Natural killer cell treated with Interleukin-12 subunit alpha and Interleukin-12 subunit beta and Interleukin-15 and Interleukin-18, amount 100 ng/mL, for 72 hours (primary cell): ENCODE data around the gene AGPAT1. TPM values are rescaled to one million over a fixed set of nuclear protein-coding genes. Genes with fewer than 3 reads are reported as not detected.
"Not testable (repeated sequence)": the region's sequence is repeated elsewhere in the genome, so short reads cannot be mapped to it uniquely, and the experiment has no call there.

ENCODE experiments used
- ATAC-seq, 2 donors: fragments of 150-1000 bp; cut with Tn5 transposase in 1 of 2; sonication (Bioruptor Pico), chemical (Tn5 transposase) in 1 of 2; 2 replicates each; pipeline ENCODE4 v1.10.0; 2021
- DNase-seq: peaks from one replicate; pipeline ENCODE4 v3.0.0; 2022; ENCODE audit warnings: low spot score
- H3K27ac Mint-ChIP-seq, 2 donors: 1 replicate in 1 of 2; 2 replicates in 1 of 2; pipeline ENCODE4 v1.8.0; 2022; ENCODE audit warnings: mixed read lengths in 2 of 2, mild to moderate bottlenecking in 1 of 2, moderate library complexity in 1 of 2
- H3K27me3 Mint-ChIP-seq, 2 donors: 1 replicate in 1 of 2; 2 replicates in 1 of 2; pipeline ENCODE4 v1.8.0; 2022; ENCODE audit warnings: mixed read lengths in 2 of 2
- H3K36me3 Mint-ChIP-seq: one replicate; pipeline ENCODE4 v1.8.0; 2022; ENCODE audit warnings: mixed read lengths
- H3K4me1 Mint-ChIP-seq, 2 donors: 1 replicate in 1 of 2; 2 replicates in 1 of 2; pipeline ENCODE4 v1.8.0; 2022; ENCODE audit warnings: low read depth in 2 of 2, mixed read lengths in 2 of 2, mild to moderate bottlenecking in 1 of 2
- H3K4me3 Mint-ChIP-seq: one replicate; pipeline ENCODE4 v1.8.0; 2022; ENCODE audit warnings: mixed read lengths
- H3K9me3 Mint-ChIP-seq: 2 replicates; pipeline ENCODE4 v1.8.0; 2022; ENCODE audit warnings: mixed read lengths
- total RNA-seq, 2 donors: library from RNA; stranded (reverse); gene quantifications; one replicate each; pipeline ENCODE4 v1.2.3, GENCODE V29; 2022

The AGPAT1 gene
- total RNA-seq, 2 donors from 2014 or later = 39.2 to 43.0 TPM

GRCh38 chr6:32194825-32195651, 19.2 kb upstream of the AGPAT1 start:
- peak; percentile 34 for DNase-seq

GRCh38 chr6:32194388-32194787, 18.5 kb upstream of the AGPAT1 start:
- no peaks in the 10 kb centered on the region for H3K36me3 Mint-ChIP-seq
- H3K27ac Mint-ChIP-seq = peak overlapping the region; percentile 96 to 98
- DNase-seq = peak; percentile 13
- H3K4me1 Mint-ChIP-seq = peaks cover 48% of the 10 kb centered on the region in 2 donors
- peak overlapping the region; percentile 91 for H3K4me3 Mint-ChIP-seq
- no peak for ATAC-seq
- H3K27me3 Mint-ChIP-seq = no peaks in the 10 kb centered on the region
- no peaks in the 10 kb centered on the region for H3K9me3 Mint-ChIP-seq

More at GRCh38 chr6:32194825-32195651, 19.2 kb upstream of the AGPAT1 start:
- peak overlapping the region; percentile 91 for H3K4me3 Mint-ChIP-seq
- H3K36me3 Mint-ChIP-seq = no peaks in the 10 kb centered on the region
- no peaks in the 10 kb centered on the region for H3K9me3 Mint-ChIP-seq
- no peaks in the 10 kb centered on the region for H3K27me3 Mint-ChIP-seq
- no peak for ATAC-seq
- peaks cover 48% of the 10 kb centered on the region in 2 donors for H3K4me1 Mint-ChIP-seq
- peak overlapping the region; percentile 96 to 98 for H3K27ac Mint-ChIP-seq

- Mint-ChIP-seq H3K4me1 (peaks cover 58 to 60% of the 10 kb centered on the region in 2 donors), H3K27ac (peak overlapping the region; percentile 96 to 98), H3K4me3 (peak overlapping the region; percentile 90)
- H3K36me3 Mint-ChIP-seq, H3K27me3 Mint-ChIP-seq, DNase-seq, H3K9me3 Mint-ChIP-seq, ATAC-seq: not testable (repeated sequence)
These were observed 17.2 kb upstream of the AGPAT1 start for GRCh38 chr6:32193096-32193495.

- Mint-ChIP-seq H3K4me1 (peaks cover 59 to 61% of the 10 kb centered on the region in 2 donors), H3K27ac (peak within 1 kb of the TSS; percentile 96 to 98), H3K4me3 (peak within 1 kb of the TSS; percentile 90), H3K36me3 (peaks cover 8% of the 10 kb centered on the region), H3K27me3 (no peaks in the 10 kb centered on the region), H3K9me3 (no peaks in the 10 kb centered on the region)
- DNase-seq = peak; percentile 76
- no peak for ATAC-seq
These were observed 16.7 kb upstream of the AGPAT1 start, which contains the start of gene GPSM3 for GRCh38 chr6:32192608-32193039. TSS of gene GPSM3 (minus strand) at chr6:32192643. CDS start at chr6:32192513, 130 bp downstream.

- Mint-ChIP-seq H3K4me3 (peak overlapping the region; percentile 90), H3K27ac (peak overlapping the region; percentile 96 to 98)
These were observed 16.1 kb upstream of the AGPAT1 start for GRCh38 chr6:32191696-32192607.

GRCh38 chr6:32190911-32191677, 15.2 kb upstream of the AGPAT1 start:
- DNase-seq (peak; percentile 50), ATAC-seq (no peak)
- Mint-ChIP-seq H3K36me3 (peaks cover 21% of the 10 kb centered on the region), H3K27me3 (no peaks in the 10 kb centered on the region), H3K27ac (peak overlapping the region; percentile 96 to 98), H3K4me1 (peaks cover 62 to 68% of the 10 kb centered on the region in 2 donors), H3K9me3 (no peaks in the 10 kb centered on the region), H3K4me3 (peak overlapping the region; percentile 90)

More at GRCh38 chr6:32191696-32192607, 16.1 kb upstream of the AGPAT1 start:
- ATAC-seq (no peak), DNase-seq (peak; percentile 82)
- Mint-ChIP-seq H3K36me3 (peaks cover 15% of the 10 kb centered on the region), H3K27me3 (no peaks in the 10 kb centered on the region), H3K9me3 (no peaks in the 10 kb centered on the region), H3K4me1 (peaks cover 62 to 64% of the 10 kb centered on the region in 2 donors)

GRCh38 chr6:32190054-32190851, 14.4 kb upstream of the AGPAT1 start, which contains the start of gene PBX2:
TSS of gene PBX2 (minus strand) at chr6:32190202. CDS start at chr6:32189915, 287 bp downstream.
- Mint-ChIP-seq H3K36me3 (peaks cover 21% of the 10 kb centered on the region), H3K27ac (peak within 1 kb of the TSS; percentile 96 to 98), H3K27me3 (no peaks in the 10 kb centered on the region), H3K9me3 (no peaks in the 10 kb centered on the region), H3K4me3 (peak within 1 kb of the TSS; percentile 99), H3K4me1 (peaks cover 64 to 71% of the 10 kb centered on the region in 2 donors)
- ATAC-seq = peak; percentile 82 to 89
- peak; percentile 91 for DNase-seq

GRCh38 chr6:32189742-32190053, 13.8 kb upstream of the AGPAT1 start:
- peaks cover 21% of the 10 kb centered on the region for H3K36me3 Mint-ChIP-seq
- DNase-seq (peak; percentile 61), ATAC-seq (peak; percentile 0 to 2)
- no peaks in the 10 kb centered on the region for H3K27me3 Mint-ChIP-seq
- no peaks in the 10 kb centered on the region for H3K9me3 Mint-ChIP-seq
- H3K27ac Mint-ChIP-seq = peak overlapping the region; percentile 96 to 98
- H3K4me1 Mint-ChIP-seq = peaks cover 58 to 65% of the 10 kb centered on the region in 2 donors
- H3K4me3 Mint-ChIP-seq = peak overlapping the region; percentile 99

- peak overlapping the region; percentile 96 to 98 for H3K27ac Mint-ChIP-seq
- H3K27me3 Mint-ChIP-seq = no peaks in the 10 kb centered on the region
- peaks cover 56 to 60% of the 10 kb centered on the region in 2 donors for H3K4me1 Mint-ChIP-seq
- no peak for ATAC-seq
- DNase-seq = peak; percentile 56
- no peaks in the 10 kb centered on the region for H3K9me3 Mint-ChIP-seq
- peak overlapping the region; percentile 99 for H3K4me3 Mint-ChIP-seq
- peaks cover 21% of the 10 kb centered on the region for H3K36me3 Mint-ChIP-seq
These were observed 13.3 kb upstream of the AGPAT1 start for GRCh38 chr6:32189069-32189741.

GRCh38 chr6:32188381-32189068, 12.6 kb upstream of the AGPAT1 start:
- peaks cover 50 to 53% of the 10 kb centered on the region in 2 donors for H3K4me1 Mint-ChIP-seq
- no peak for ATAC-seq
- H3K27me3 Mint-ChIP-seq = no peaks in the 10 kb centered on the region
- DNase-seq = peak; percentile 58
- H3K36me3 Mint-ChIP-seq = peaks cover 21% of the 10 kb centered on the region
- H3K9me3 Mint-ChIP-seq = no peaks in the 10 kb centered on the region
- H3K27ac Mint-ChIP-seq = peak overlapping the region; percentile 96 to 98
- H3K4me3 Mint-ChIP-seq = peak overlapping the region; percentile 99

- not testable (repeated sequence) for H3K27me3 Mint-ChIP-seq, H3K9me3 Mint-ChIP-seq, ATAC-seq
- Mint-ChIP-seq H3K4me1 (peaks cover 46 to 47% of the 10 kb centered on the region in 2 donors), H3K4me3 (peak overlapping the region; percentile 40), H3K36me3 (peaks cover 21% of the 10 kb centered on the region), H3K27ac (peak overlapping the region; percentile 96 to 98)
- peak; percentile 57 for DNase-seq
These were observed 12.0 kb upstream of the AGPAT1 start for GRCh38 chr6:32187725-32188380.
